ENCODE measurements around the gene ATAD1.

ATAD1 gene

DNA sequence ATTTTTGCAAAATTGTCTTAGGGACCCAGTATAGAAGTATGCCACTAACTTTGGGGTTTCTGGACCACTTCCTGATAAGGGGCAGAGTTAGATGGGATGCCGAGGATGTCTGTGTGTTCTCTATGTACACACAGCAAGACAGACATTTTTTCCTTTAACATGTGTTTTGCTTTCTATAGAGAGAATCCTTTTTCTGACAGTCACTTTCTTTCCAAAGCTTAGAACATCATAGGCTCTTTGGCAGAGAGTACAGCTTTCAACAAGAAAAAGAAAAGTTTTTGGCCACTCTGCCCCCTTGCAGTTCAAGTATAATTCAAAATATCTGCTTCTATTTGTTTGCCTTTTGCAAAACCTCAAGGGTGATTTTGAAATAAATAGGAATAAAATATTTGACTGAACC, 114.3 kb downstream of the ATAD1 start:
- TF ChIP-seq, protein P1, sequence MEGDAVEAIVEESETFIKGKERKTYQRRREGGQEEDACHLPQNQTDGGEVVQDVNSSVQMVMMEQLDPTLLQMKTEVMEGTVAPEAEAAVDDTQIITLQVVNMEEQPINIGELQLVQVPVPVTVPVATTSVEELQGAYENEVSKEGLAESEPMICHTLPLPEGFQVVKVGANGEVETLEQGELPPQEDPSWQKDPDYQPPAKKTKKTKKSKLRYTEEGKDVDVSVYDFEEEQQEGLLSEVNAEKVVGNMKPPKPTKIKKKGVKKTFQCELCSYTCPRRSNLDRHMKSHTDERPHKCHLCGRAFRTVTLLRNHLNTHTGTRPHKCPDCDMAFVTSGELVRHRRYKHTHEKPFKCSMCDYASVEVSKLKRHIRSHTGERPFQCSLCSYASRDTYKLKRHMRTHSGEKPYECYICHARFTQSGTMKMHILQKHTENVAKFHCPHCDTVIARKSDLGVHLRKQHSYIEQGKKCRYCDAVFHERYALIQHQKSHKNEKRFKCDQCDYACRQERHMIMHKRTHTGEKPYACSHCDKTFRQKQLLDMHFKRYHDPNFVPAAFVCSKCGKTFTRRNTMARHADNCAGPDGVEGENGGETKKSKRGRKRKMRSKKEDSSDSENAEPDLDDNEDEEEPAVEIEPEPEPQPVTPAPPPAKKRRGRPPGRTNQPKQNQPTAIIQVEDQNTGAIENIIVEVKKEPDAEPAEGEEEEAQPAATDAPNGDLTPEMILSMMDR (IDR thresholded peaks at IDR 0.05; ENCODE audit: control insufficient read depth, insufficient read depth, low read depth, low read length, missing control alignments), result no peak
- H3K4me3 ChIP-seq (ENCODE audit: control insufficient read depth, low read depth, low read length), result no peak overlapping the region
- DNase-seq (ENCODE audit: low read depth), result no peak

GRCh38 chr10:87702973-87703294, 115.1 kb downstream of the ATAD1 start:
- TF ChIP-seq, protein P1 (IDR thresholded peaks at IDR 0.05; ENCODE audit: control insufficient read depth, insufficient read depth, low read depth, low read length, missing control alignments), result no peak
- DNase-seq (ENCODE audit: low read depth), result no peak
- H3K4me3 ChIP-seq (ENCODE audit: control insufficient read depth, low read depth, low read length), result no peak overlapping the region

- no peak for DNase-seq (ENCODE audit: low read depth)
- H3K4me3 ChIP-seq (ENCODE audit: control insufficient read depth, low read depth, low read length), result no peak overlapping the region
- TF ChIP-seq, protein P1 (IDR thresholded peaks at IDR 0.05; ENCODE audit: control insufficient read depth, insufficient read depth, low read depth, low read length, missing control alignments), result no peak
Observed at GRCh38 chr10:87702260-87702972, 115.6 kb downstream of the ATAD1 start.
